MCF 10A (cell line): ENCODE data around the gene MBD3L4. TPM values are rescaled to one million over a fixed set of nuclear protein-coding genes. Genes with fewer than 3 reads are reported as not detected.

Experiments
- BruUV-seq: library from RNA; stranded (reverse); fragments of 400-500 nt; replicated peaks from 2 replicates; lab custom pipeline; 2021; lab: Mats Ljungman, UMichigan
- CTCF ChIA-PET: fragments of 300-600 bp; sonication (Branson Sonifier 250); formaldehyde crosslinking; extraction: SDS; loops from one replicate; lab custom pipeline; 2021; ENCODE audit warnings: antibody characterized with exemption, inconsistent platforms; lab: Yijun Ruan, JAX
- POLR2A ChIA-PET: fragments of 300-600, 350-650 bp; sonication (Branson Sonifier 250); formaldehyde crosslinking; extraction: SDS; loops from one replicate; lab custom pipeline; 2020; ENCODE audit warnings: antibody characterized with exemption, inconsistent platforms; lab: Yijun Ruan, JAX
- DNase-seq: peaks from one replicate; pipeline ENCODE4 v3.0.0-alpha.2; 2018; ENCODE audit not compliant: unreplicated experiment
- H3K27ac Mint-ChIP-seq: one replicate; pipeline ENCODE4 v1.8.0; 2022; ENCODE audit warnings: mild to moderate bottlenecking, low read depth, mixed read lengths; ENCODE audit not compliant: unreplicated experiment
- H3K27me3 Mint-ChIP-seq: one replicate; pipeline ENCODE4 v1.8.0; 2022; ENCODE audit warnings: mixed read lengths; ENCODE audit not compliant: insufficient read depth, unreplicated experiment
- H3K36me3 Mint-ChIP-seq: one replicate; pipeline ENCODE4 v1.8.0; 2022; ENCODE audit warnings: mild to moderate bottlenecking, moderate library complexity, mixed read lengths; ENCODE audit not compliant: insufficient read depth, unreplicated experiment
- H3K4me1 Mint-ChIP-seq: one replicate; pipeline ENCODE4 v1.8.0; 2022; ENCODE audit warnings: mixed read lengths; ENCODE audit not compliant: insufficient read depth, unreplicated experiment
- H3K4me3 Mint-ChIP-seq: one replicate; pipeline ENCODE4 v1.8.0; 2022; ENCODE audit warnings: mild to moderate bottlenecking, moderate library complexity, mixed read lengths; ENCODE audit not compliant: unreplicated experiment
- H3K9me3 Mint-ChIP-seq: one replicate; pipeline ENCODE4 v1.8.0; 2022; ENCODE audit warnings: mixed read lengths; ENCODE audit not compliant: unreplicated experiment
- intact Hi-C: fragments of 100-400 bp; cut with micrococcal nuclease; formaldehyde crosslinking; loops from 2 replicates; pipeline ENCODE4 v1.14.1; 2022
- total RNA-seq: library from RNA; stranded (reverse); gene quantifications from 2 replicates; pipeline ENCODE4 v1.2.3, GENCODE V29; 2022
- TF ChIP-seq, protein P1 (sequence below): fragments of 200-600 bp; IDR thresholded peaks from one replicate; pipeline ENCODE4 v1.8.0; 2022; ENCODE audit warnings: antibody characterized with exemption, mild to moderate bottlenecking; ENCODE audit not compliant: unreplicated experiment

The MBD3L4 gene
- total RNA-seq, 1 experiment from 2014 or later = not detected

DNA sequence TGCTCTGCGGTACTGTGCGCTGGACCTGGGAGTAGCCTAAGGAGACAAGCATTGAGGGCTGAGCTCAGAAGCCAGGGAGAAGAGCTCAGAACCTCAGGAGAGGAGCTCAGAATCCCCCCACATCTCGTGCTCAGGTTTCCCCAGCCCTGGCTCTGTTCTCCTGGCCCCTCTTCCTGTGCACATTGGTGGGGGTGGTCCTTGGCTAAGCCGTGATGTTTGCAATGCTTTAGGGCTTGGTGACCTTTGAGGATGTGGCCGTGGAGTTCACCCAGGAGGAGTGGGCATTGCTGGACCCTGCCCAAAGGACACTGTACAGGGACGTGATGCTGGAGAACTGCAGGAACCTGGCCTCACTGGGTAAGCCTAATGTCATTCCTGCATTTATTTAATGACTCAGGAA, 36.2 kb upstream of the MBD3L4 start:
- H3K27me3 Mint-ChIP-seq = no peaks in the 10 kb centered on the region
- no TSS peak for BruUV-seq
- no peak overlapping the region for H3K4me3 Mint-ChIP-seq
- POLR2A ChIA-PET = interaction anchor here (0.6 to 0.8 kb wide), 3 partner anchors 9 to 603 kb away, joined by 3 read pairs; no protein-coding TSS in a partner anchor
- H3K9me3 Mint-ChIP-seq = peaks cover 17% of the 10 kb centered on the region
- no peak overlapping the region for H3K27ac Mint-ChIP-seq
- peaks cover 4% of the 10 kb centered on the region for H3K4me1 Mint-ChIP-seq
- TF ChIP-seq, protein P1, sequence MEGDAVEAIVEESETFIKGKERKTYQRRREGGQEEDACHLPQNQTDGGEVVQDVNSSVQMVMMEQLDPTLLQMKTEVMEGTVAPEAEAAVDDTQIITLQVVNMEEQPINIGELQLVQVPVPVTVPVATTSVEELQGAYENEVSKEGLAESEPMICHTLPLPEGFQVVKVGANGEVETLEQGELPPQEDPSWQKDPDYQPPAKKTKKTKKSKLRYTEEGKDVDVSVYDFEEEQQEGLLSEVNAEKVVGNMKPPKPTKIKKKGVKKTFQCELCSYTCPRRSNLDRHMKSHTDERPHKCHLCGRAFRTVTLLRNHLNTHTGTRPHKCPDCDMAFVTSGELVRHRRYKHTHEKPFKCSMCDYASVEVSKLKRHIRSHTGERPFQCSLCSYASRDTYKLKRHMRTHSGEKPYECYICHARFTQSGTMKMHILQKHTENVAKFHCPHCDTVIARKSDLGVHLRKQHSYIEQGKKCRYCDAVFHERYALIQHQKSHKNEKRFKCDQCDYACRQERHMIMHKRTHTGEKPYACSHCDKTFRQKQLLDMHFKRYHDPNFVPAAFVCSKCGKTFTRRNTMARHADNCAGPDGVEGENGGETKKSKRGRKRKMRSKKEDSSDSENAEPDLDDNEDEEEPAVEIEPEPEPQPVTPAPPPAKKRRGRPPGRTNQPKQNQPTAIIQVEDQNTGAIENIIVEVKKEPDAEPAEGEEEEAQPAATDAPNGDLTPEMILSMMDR = no peak
- intact Hi-C loops = no loop called here
- peaks cover 100% of the 10 kb centered on the region for H3K36me3 Mint-ChIP-seq
- CTCF ChIA-PET = interaction anchor here (0.5 kb wide), 1 partner anchor 50 kb away, joined by 3 read pairs; no protein-coding TSS in a partner anchor
- no peak for DNase-seq

DNA sequence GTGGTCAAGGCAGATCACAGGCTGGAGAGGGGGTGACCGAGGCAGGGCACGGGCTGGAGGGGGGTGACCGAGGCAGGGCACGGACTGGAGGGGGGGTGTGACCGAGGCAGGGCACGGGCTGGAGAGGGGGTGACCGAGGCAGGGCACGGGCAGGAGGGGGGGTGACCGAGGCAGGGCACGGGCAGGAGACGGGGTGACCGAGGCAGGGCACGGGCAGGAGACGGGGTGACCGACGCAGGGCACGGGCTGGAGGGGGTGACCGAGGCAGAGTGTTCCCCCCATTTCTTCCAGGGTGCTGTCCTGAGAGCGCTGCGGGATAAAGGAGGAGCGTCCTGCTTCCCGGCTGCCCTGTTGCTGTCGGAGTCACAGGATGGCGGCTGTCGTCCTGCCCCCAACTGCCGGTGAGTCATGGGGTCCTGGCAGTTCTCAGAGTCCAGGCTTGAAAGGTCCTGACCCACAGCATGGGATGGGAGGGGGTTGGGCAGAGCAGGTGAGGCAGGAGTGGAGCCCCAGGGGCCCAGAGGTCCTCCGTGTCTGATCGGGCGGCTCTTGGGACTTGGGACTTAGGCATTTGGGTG, 34.8 kb upstream of the MBD3L4 start:
- no peak for DNase-seq
- Mint-ChIP-seq H3K36me3 (peaks cover 100% of the 10 kb centered on the region), H3K27me3 (no peaks in the 10 kb centered on the region), H3K27ac (no peak overlapping the region), H3K9me3 (peaks cover 15% of the 10 kb centered on the region), H3K4me1 (peaks cover 4% of the 10 kb centered on the region), H3K4me3 (no peak overlapping the region)
- ChIA-PET POLR2A (interaction anchor here (0.6 kb wide), 1 partner anchor 71 kb away, joined by 3 read pairs; no protein-coding TSS in a partner anchor), CTCF (interaction anchor here (1.6 kb wide), 1 partner anchor 17 kb away, joined by 4 read pairs; no protein-coding TSS in a partner anchor)
- TF ChIP-seq, protein P1 = no peak
- intact Hi-C loops = no loop called here
- BruUV-seq = no TSS peak

DNA sequence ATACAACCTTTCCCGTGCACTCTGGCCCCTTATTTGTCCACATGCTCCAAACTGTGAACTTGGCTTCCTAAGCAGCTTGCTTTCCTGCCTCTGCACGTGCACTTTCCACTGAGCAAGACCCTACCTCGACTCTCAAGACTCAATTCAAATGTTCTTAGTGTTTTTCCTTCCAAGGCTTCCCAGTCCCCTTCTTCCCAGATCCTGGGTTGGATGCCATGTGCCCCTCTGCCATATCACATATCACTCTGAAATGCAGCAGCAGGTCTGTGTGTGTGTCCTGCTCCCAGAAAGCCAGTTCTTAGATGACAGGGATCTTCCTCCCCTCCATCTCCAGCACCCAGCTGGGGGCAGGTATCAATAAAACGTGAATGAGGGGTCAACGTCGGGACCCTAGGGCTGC, 32.6 kb upstream of the MBD3L4 start:
- peaks cover 87% of the 10 kb centered on the region for H3K36me3 Mint-ChIP-seq
- peaks cover 10% of the 10 kb centered on the region for H3K4me1 Mint-ChIP-seq
- no TSS peak for BruUV-seq
- DNase-seq = no peak
- TF ChIP-seq, protein P1 = no peak
- ChIA-PET POLR2A (interaction anchor here (0.9 kb wide), 1 partner anchor 27 kb away, joined by 3 read pairs; no protein-coding TSS in a partner anchor), CTCF (no interaction called here)
- H3K4me3 Mint-ChIP-seq = no peak overlapping the region
- no peaks in the 10 kb centered on the region for H3K9me3 Mint-ChIP-seq
- intact Hi-C loops = no loop called here
- H3K27ac Mint-ChIP-seq = no peak overlapping the region
- no peaks in the 10 kb centered on the region for H3K27me3 Mint-ChIP-seq

DNA sequence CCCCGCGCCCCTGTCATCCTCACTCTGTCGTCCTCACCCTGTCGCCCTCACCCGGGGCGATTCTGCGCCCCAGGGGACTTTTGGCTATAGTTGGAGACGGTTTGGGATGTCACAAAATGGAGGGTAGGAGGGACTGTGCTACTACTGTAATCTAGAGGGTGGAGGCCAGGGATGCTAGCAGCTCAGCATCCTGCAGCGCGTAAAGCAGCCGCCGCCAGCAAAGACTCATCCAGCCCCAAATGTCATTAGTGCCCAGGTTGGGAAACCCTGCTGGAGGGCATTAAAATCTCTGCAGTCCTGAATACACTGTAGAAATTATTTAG, 29.9 kb upstream of the MBD3L4 start:
- Mint-ChIP-seq H3K4me1 (peaks cover 10% of the 10 kb centered on the region), H3K36me3 (peaks cover 60% of the 10 kb centered on the region), H3K27ac (peak overlapping the region; percentile 90), H3K27me3 (no peaks in the 10 kb centered on the region), H3K4me3 (peak overlapping the region; percentile 85), H3K9me3 (no peaks in the 10 kb centered on the region)
- POLR2A ChIA-PET = interaction anchor here (0.8 to 2.8 kb wide), 14 partner anchors 8 to 850 kb away, joined by 3 to 13 read pairs (median 4); partner anchors contain the start of genes INSR, PET100, SNAPC2 and XAB2
- no TSS peak for BruUV-seq
- DNase-seq = no peak
- CTCF ChIA-PET = interaction anchor here (0.5 to 0.8 kb wide), 4 partner anchors 58 to 634 kb away, joined by 3 read pairs; no protein-coding TSS in a partner anchor
- TF ChIP-seq, protein P1 = no peak
- intact Hi-C loops = no loop called here
